NOMO-1 treated with DMSO at 0.1 percent for 48 hours (cell line): ENCODE results near the gene MYLK.

Experiments used
- DNase-seq: peaks from one replicate; lab custom pipeline; 2025; ENCODE audit not compliant: unreplicated experiment; lab: John Stamatoyannopoulos, UW

Gene MYLK

GRCh38 chr3:123653221-123653682 is 230.9 kb downstream of the MYLK start:
- no peak for DNase-seq

- DNase-seq, result peak; percentile 36
Observed at GRCh38 chr3:123652342-123652984, 231.7 kb downstream of the MYLK start.

- DNase-seq, result no peak
Observed at GRCh38 chr3:123651449-123652341, 232.4 kb downstream of the MYLK start.

- no peak for DNase-seq
Observed at GRCh38 chr3:123650101-123650500, 234.0 kb downstream of the MYLK start.

- no peak for DNase-seq
Observed at GRCh38 chr3:123648696-123649405, 235.3 kb downstream of the MYLK start.

- no peak for DNase-seq
Observed at GRCh38 chr3:123644358-123644757, 239.8 kb downstream of the MYLK start.

DNA sequence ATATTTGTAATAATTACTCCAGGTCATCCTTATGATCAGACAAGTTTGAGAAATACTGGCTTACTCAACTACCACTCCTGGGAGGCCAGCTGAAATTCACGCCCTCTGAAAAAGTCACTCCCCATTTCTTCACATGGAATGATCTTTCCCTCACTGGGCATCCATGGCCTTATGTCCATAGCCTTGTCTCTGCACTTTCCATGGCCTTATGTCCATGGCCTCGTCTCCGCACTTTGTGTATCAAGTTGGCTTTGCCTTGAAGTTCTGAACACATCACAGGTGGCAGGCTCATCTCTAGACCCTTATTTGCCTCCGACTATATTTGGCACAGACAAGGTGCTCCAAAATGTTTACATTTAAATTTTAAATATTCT is 241.2 kb downstream of the MYLK start:
- DNase-seq, result no peak

- peak; percentile 82 for DNase-seq
Observed at GRCh38 chr3:123642182-123642956, 241.8 kb downstream of the MYLK start.

DNA sequence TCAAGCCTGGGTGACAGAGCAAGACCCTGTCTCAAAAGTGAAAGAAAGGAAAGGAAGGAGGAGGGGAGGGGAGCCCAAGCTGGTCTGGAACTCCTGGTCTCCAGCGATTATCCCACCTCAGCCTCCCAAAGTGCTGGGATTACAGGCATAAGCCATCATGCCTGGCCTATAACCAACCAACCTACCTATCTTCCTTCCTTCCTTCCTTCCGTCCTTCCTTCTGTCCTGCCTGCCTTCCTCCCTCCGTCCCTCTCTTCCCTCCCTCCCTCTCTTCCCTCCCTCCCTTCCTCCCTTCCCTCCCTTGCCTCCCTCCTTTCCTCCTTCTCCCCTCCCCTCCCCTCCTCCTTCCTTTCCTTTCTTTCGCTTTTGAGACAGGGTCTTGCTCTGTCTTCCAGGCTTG is 242.6 kb downstream of the MYLK start:
- no peak for DNase-seq

DNA sequence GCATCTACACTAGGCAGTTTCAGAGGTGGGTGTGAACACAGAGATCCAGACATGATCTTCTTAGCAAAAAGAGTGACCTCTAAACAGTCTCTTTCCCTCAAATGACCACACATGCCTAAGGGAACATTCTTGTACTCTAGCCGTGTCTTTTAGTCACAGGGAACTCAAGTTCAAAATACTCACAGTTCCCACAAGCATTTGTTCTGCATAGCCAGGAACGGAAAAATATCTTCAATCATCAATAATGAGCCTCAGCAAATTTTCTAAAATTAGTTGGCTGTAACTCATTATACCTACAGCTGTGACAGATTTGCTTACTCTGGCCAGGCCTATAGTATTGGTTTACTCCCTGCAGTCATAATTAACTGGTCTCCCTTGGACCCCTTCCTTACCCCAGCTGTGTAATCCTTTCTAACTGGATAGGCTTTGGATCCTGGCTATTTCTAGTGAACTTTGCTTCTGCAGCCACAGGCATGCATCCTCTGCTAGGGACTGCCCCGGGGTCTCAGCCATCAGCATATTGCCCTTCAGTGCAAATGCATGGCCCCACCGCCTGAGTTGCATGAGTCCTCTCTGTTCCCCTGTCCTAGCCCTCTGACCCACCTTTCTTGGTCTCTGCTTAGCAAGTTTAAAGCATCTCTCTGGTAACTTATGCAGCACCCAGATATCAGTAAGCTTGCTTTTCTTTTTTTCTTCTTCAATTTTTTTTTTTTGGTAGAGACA is 243.2 kb downstream of the MYLK start:
- DNase-seq, result no peak

DNA sequence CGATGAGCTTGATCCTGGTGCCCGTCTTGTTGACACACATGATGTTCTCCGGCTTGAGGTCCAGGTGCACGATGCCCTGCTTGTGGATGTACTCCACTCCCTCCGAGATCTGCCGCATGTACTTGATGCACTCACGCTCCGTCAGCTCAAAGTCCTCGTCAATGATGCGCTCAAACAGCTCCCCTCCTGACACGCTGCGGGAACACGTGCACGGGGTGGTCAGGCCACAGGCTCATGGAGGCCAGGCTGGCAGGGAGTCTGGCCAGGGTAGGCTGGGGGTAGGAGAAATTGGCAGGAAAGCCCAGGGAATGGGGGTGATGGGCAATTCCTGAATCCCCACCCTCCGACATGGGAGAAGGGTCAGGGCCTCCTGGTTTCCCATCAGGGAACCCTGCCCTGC is 243.8 kb downstream of the MYLK start:
- DNase-seq, result no peak

DNA sequence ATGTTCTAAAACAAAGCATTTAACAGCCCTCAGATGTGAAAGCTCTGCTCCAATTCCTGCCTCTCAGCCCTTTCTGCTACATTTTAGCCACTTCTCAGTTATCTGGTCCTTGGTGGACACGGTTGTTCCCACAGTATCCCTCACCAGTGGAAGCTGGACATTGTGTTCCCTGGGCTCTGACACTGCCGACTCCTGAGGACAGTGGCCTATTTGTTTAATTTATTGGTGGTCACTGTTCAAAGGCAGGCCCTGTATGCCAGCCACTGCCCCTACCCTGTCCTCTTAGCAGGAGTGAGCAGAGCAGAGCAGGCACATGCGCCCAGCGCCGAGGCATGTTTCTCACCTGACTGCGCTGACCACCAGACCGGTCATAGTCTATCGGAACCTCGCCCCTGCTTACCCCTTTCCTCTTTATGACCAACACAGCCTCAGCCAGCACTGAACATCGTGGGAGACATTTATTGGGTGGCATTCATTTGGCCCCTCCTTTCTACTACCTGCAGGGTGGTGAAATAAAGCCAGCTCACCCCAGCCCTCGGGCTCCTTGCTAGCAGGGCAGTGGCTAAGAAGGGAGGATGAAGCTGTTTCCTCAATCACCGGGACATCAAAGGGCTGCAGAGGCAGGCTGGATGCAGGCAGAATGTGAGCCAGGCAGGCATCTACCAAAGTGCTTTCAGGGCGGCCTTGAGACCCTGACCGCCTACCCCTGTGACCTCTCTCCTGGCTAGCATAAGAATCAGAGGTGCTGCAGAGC is 245.0 kb downstream of the MYLK start:
- no peak for DNase-seq

- no peak for DNase-seq
Observed at GRCh38 chr3:123637841-123638240, 246.3 kb downstream of the MYLK start.

DNA sequence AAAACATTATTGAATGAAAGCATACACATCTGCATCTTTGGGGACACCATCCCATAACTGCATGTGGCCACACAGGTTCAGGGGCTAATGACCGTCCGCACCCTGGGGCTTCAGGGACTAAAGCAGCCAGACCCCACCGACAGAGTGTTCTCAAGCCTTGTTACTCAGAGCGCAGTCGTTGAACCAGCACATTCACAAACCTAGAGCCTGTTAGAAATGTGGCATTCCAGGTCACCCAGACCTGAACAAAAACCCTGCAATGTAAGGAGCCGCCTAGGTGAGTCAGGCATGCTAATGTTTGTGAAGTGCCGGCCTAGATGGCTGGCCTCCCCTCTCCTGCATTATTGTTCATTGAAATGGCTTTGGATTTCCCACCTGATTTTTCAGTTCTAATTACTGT is 247.0 kb downstream of the MYLK start:
- DNase-seq, result no peak

DNA sequence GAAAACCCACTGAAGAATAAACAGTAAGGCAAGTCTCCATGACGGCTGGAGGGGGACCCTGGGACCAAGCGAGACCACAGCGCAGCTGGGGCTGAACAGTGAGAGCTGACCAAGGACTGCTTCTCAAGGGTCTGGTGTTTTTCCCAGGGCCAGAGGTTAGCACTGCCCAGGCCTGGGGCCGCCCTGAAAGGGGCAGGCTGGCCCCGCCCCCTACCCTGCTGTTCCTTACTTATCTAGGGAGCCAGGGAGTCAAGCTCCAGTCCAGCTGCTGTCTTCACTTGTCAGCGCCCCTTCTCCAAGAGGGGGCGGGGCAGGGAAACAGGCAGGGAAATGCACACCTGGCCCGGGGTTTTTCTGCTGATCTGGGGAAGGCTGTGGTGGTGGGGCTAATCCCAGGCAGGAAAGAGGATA is 247.7 kb downstream of the MYLK start:
- no peak for DNase-seq

DNA sequence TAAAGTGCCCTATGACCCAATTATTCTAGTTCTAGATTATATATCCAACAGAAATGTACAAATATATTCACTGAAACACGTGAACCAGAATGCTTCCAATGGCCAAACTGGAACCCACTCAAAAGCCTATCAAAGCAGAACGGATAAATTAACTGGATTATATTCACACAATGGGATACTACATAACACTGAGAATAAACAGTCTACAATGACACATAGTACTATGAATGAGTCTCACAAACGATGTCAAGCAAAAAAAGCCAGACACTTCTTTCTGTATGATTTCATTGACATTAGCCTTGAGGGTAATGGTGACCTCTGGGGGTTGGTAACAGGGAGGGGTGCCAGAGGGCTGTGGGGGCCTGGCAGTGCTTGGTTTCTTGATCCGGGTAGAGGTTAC is 248.4 kb downstream of the MYLK start:
- no peak for DNase-seq

GRCh38 chr3:123635217-123635616 is 248.9 kb downstream of the MYLK start:
- DNase-seq, result no peak

GRCh38 chr3:123634149-123635051 is 249.7 kb downstream of the MYLK start:
- DNase-seq, result no peak

DNA sequence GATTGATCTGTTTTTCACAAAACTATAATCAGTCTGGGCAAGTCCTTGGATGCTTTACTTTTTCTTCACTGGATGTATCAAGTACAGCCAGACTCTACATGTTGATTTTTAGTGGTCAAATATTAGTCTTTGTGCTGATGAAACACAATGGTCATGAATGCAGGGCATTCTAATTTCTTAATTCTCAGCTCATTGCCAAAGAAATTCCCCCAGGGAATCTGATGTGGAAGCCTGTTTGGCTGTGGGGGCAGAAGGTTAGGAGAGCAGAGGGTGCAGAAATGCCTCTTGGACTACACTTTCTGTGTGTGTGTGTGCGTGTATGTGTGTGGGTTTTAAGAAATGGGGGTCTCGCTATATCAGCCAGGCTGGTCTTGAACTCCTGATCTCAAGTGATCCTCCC is 250.6 kb downstream of the MYLK start:
- no peak for DNase-seq
